ENCODE measurements around the gene KRT34.
"Not testable (repeated sequence)": the region's sequence is repeated elsewhere in the genome, so short reads cannot be mapped to it uniquely, and the experiment has no call there.

Gene KRT34

GRCh38 chr17:41347869-41348760 lies 34.0 kb downstream of the KRT34 start:
- Histone ChIP-seq H3K36me3 (ENCODE audit: control insufficient read depth in 1 of 2, insufficient read depth in 2 of 2, low read length in 2 of 2) (no peaks in the 10 kb centered on the region), H3K9me3 (ENCODE audit: control insufficient read depth in 1 of 2, low read length in 2 of 2) (no peaks in the 10 kb centered on the region), H3K27me3 (ENCODE audit: control insufficient read depth in 1 of 2, insufficient read depth in 2 of 2, low read length in 2 of 2) (peaks cover 0 to 3% of the 10 kb centered on the region in 2 donors), H3K4me3 (ENCODE audit: low read depth in 1 of 2, low read length in 2 of 2) (no peak overlapping the region), H3K27ac (ENCODE audit: low read depth, low read length) (no peak overlapping the region), H3K9ac (ENCODE audit: low read depth in 1 of 2, low read length in 2 of 2) (no peak overlapping the region), H3K4me1 (ENCODE audit: control insufficient read depth in 1 of 2, insufficient read depth in 2 of 2, low read length in 2 of 2) (no peaks in the 10 kb centered on the region)

- H3K9ac ChIP-seq (ENCODE audit: low read depth in 1 of 2, low read length in 2 of 2); H3K36me3 ChIP-seq (ENCODE audit: control insufficient read depth in 1 of 2, insufficient read depth in 2 of 2, low read length in 2 of 2): not testable (repeated sequence)
Observed at GRCh38 chr17:41346421-41346820, 35.7 kb downstream of the KRT34 start.

GRCh38 chr17:41345992-41346391 lies 36.1 kb downstream of the KRT34 start:
- Histone ChIP-seq H3K4me1 (ENCODE audit: control insufficient read depth in 1 of 2, insufficient read depth in 2 of 2, low read length in 2 of 2) (no peaks in the 10 kb centered on the region), H3K9me3 (ENCODE audit: control insufficient read depth in 1 of 2, low read length in 2 of 2) (no peaks in the 10 kb centered on the region)

More at GRCh38 chr17:41346421-41346820, 35.7 kb downstream of the KRT34 start:
- H3K27me3 ChIP-seq (ENCODE audit: control insufficient read depth in 1 of 2, insufficient read depth in 2 of 2, low read length in 2 of 2); H3K4me3 ChIP-seq (ENCODE audit: low read depth in 1 of 2, low read length in 2 of 2); H3K9me3 ChIP-seq (ENCODE audit: control insufficient read depth in 1 of 2, low read length in 2 of 2); H3K27ac ChIP-seq (ENCODE audit: low read depth, low read length); H3K4me1 ChIP-seq (ENCODE audit: control insufficient read depth in 1 of 2, insufficient read depth in 2 of 2, low read length in 2 of 2): not testable (repeated sequence)

GRCh38 chr17:41343029-41343428 lies 39.1 kb downstream of the KRT34 start:
- no peaks in the 10 kb centered on the region for H3K9me3 ChIP-seq (ENCODE audit: control insufficient read depth in 1 of 2, low read length in 2 of 2)
- no peak overlapping the region for H3K27ac ChIP-seq (ENCODE audit: low read depth, low read length)
- no peak overlapping the region for H3K4me3 ChIP-seq (ENCODE audit: low read depth in 1 of 2, low read length in 2 of 2)
- H3K36me3 ChIP-seq (ENCODE audit: control insufficient read depth in 1 of 2, insufficient read depth in 2 of 2, low read length in 2 of 2) = no peaks in the 10 kb centered on the region
- H3K4me1 ChIP-seq (ENCODE audit: control insufficient read depth in 1 of 2, insufficient read depth in 2 of 2, low read length in 2 of 2) = peaks cover 7 to 14% of the 10 kb centered on the region in 2 donors
- no peak overlapping the region for H3K9ac ChIP-seq (ENCODE audit: low read depth in 1 of 2, low read length in 2 of 2)
- no peaks in the 10 kb centered on the region for H3K27me3 ChIP-seq (ENCODE audit: control insufficient read depth in 1 of 2, insufficient read depth in 2 of 2, low read length in 2 of 2)

More at GRCh38 chr17:41345992-41346391, 36.1 kb downstream of the KRT34 start:
- H3K36me3 ChIP-seq (ENCODE audit: control insufficient read depth in 1 of 2, insufficient read depth in 2 of 2, low read length in 2 of 2) = no peaks in the 10 kb centered on the region
- no peaks in the 10 kb centered on the region for H3K27me3 ChIP-seq (ENCODE audit: control insufficient read depth in 1 of 2, insufficient read depth in 2 of 2, low read length in 2 of 2)
- H3K27ac ChIP-seq (ENCODE audit: low read depth, low read length) = no peak overlapping the region
- no peak overlapping the region for H3K9ac ChIP-seq (ENCODE audit: low read depth in 1 of 2, low read length in 2 of 2)
- no peak overlapping the region for H3K4me3 ChIP-seq (ENCODE audit: low read depth in 1 of 2, low read length in 2 of 2)

GRCh38 chr17:41340934-41341861 lies 40.9 kb downstream of the KRT34 start:
- H3K4me3 ChIP-seq (ENCODE audit: low read depth in 1 of 2, low read length in 2 of 2) = no peak overlapping the region
- peaks cover 0 to 4% of the 10 kb centered on the region in 2 donors for H3K27me3 ChIP-seq (ENCODE audit: control insufficient read depth in 1 of 2, insufficient read depth in 2 of 2, low read length in 2 of 2)
- H3K36me3 ChIP-seq (ENCODE audit: control insufficient read depth in 1 of 2, insufficient read depth in 2 of 2, low read length in 2 of 2) = no peaks in the 10 kb centered on the region
- H3K4me1 ChIP-seq (ENCODE audit: control insufficient read depth in 1 of 2, insufficient read depth in 2 of 2, low read length in 2 of 2) = peaks cover 7 to 14% of the 10 kb centered on the region in 2 donors
- H3K9ac ChIP-seq (ENCODE audit: low read depth in 1 of 2, low read length in 2 of 2) = no peak overlapping the region
- H3K9me3 ChIP-seq (ENCODE audit: control insufficient read depth in 1 of 2, low read length in 2 of 2) = no peaks in the 10 kb centered on the region
- H3K27ac ChIP-seq (ENCODE audit: low read depth, low read length) = no peak overlapping the region

GRCh38 chr17:41340494-41340893 lies 41.6 kb downstream of the KRT34 start:
- Histone ChIP-seq H3K27me3 (ENCODE audit: control insufficient read depth in 1 of 2, insufficient read depth in 2 of 2, low read length in 2 of 2) (peaks cover 0 to 7% of the 10 kb centered on the region in 2 donors), H3K27ac (ENCODE audit: low read depth, low read length) (no peak overlapping the region), H3K36me3 (ENCODE audit: control insufficient read depth in 1 of 2, insufficient read depth in 2 of 2, low read length in 2 of 2) (no peaks in the 10 kb centered on the region), H3K4me3 (ENCODE audit: low read depth in 1 of 2, low read length in 2 of 2) (no peak overlapping the region), H3K4me1 (ENCODE audit: control insufficient read depth in 1 of 2, insufficient read depth in 2 of 2, low read length in 2 of 2) (peaks cover 7 to 14% of the 10 kb centered on the region in 2 donors), H3K9me3 (ENCODE audit: control insufficient read depth in 1 of 2, low read length in 2 of 2) (no peaks in the 10 kb centered on the region), H3K9ac (ENCODE audit: low read depth in 1 of 2, low read length in 2 of 2) (no peak overlapping the region)

- H3K36me3 ChIP-seq (ENCODE audit: control insufficient read depth in 1 of 2, insufficient read depth in 2 of 2, low read length in 2 of 2) = no peaks in the 10 kb centered on the region
- no peak overlapping the region for H3K27ac ChIP-seq (ENCODE audit: low read depth, low read length)
- no peak overlapping the region for H3K9ac ChIP-seq (ENCODE audit: low read depth in 1 of 2, low read length in 2 of 2)
- peaks cover 7 to 14% of the 10 kb centered on the region in 2 donors for H3K4me1 ChIP-seq (ENCODE audit: control insufficient read depth in 1 of 2, insufficient read depth in 2 of 2, low read length in 2 of 2)
- no peak overlapping the region for H3K4me3 ChIP-seq (ENCODE audit: low read depth in 1 of 2, low read length in 2 of 2)
- peaks cover 0 to 7% of the 10 kb centered on the region in 2 donors for H3K27me3 ChIP-seq (ENCODE audit: control insufficient read depth in 1 of 2, insufficient read depth in 2 of 2, low read length in 2 of 2)
- H3K9me3 ChIP-seq (ENCODE audit: control insufficient read depth in 1 of 2, low read length in 2 of 2) = no peaks in the 10 kb centered on the region
Observed at GRCh38 chr17:41339571-41340172, 42.4 kb downstream of the KRT34 start.

GRCh38 chr17:41338961-41339485 lies 43.1 kb downstream of the KRT34 start:
- Histone ChIP-seq H3K4me1 (ENCODE audit: control insufficient read depth in 1 of 2, insufficient read depth in 2 of 2, low read length in 2 of 2) (peaks cover 7 to 14% of the 10 kb centered on the region in 2 donors), H3K9ac (ENCODE audit: low read depth in 1 of 2, low read length in 2 of 2) (no peak overlapping the region), H3K9me3 (ENCODE audit: control insufficient read depth in 1 of 2, low read length in 2 of 2) (no peaks in the 10 kb centered on the region), H3K27ac (ENCODE audit: low read depth, low read length) (no peak overlapping the region), H3K4me3 (ENCODE audit: low read depth in 1 of 2, low read length in 2 of 2) (no peak overlapping the region), H3K27me3 (ENCODE audit: control insufficient read depth in 1 of 2, insufficient read depth in 2 of 2, low read length in 2 of 2) (peaks cover 0 to 7% of the 10 kb centered on the region in 2 donors), H3K36me3 (ENCODE audit: control insufficient read depth in 1 of 2, insufficient read depth in 2 of 2, low read length in 2 of 2) (no peaks in the 10 kb centered on the region)

GRCh38 chr17:41335747-41336146 lies 46.4 kb downstream of the KRT34 start:
- Histone ChIP-seq H3K27ac (ENCODE audit: low read depth, low read length) (no peak overlapping the region), H3K9ac (ENCODE audit: low read depth in 1 of 2, low read length in 2 of 2) (no peak overlapping the region), H3K36me3 (ENCODE audit: control insufficient read depth in 1 of 2, insufficient read depth in 2 of 2, low read length in 2 of 2) (no peaks in the 10 kb centered on the region), H3K27me3 (ENCODE audit: control insufficient read depth in 1 of 2, insufficient read depth in 2 of 2, low read length in 2 of 2) (peaks cover 0 to 12% of the 10 kb centered on the region in 2 donors), H3K9me3 (ENCODE audit: control insufficient read depth in 1 of 2, low read length in 2 of 2) (no peaks in the 10 kb centered on the region), H3K4me3 (ENCODE audit: low read depth in 1 of 2, low read length in 2 of 2) (no peak overlapping the region), H3K4me1 (ENCODE audit: control insufficient read depth in 1 of 2, insufficient read depth in 2 of 2, low read length in 2 of 2) (peaks cover 7 to 14% of the 10 kb centered on the region in 2 donors)
